Measurements from ENCODE around the gene RAB11FIP3. TPM values are rescaled to one million over a fixed set of nuclear protein-coding genes. Genes with fewer than 3 reads are reported as not detected.

RAB11FIP3 gene
- total RNA-seq, 1 donor from 2014 or later, result 10.5 TPM

GRCh38 chr16:378821-379182, 46.6 kb upstream of the RAB11FIP3 start:
- no peak for TF ChIP-seq CTCF (IDR thresholded peaks at IDR 0.05; ENCODE audit: insufficient read depth, low read length, severe bottlenecking)
- DNase-seq (ENCODE audit: low read depth) (no peak), FAIRE-seq (no peak)
- Histone ChIP-seq H3K27me3 (ENCODE audit: control insufficient read depth, insufficient read depth, low read length) (no peaks in the 10 kb centered on the region), H3K4me3 (ENCODE audit: low read depth, low read length) (no peak overlapping the region), H3K36me3 (ENCODE audit: control insufficient read depth, insufficient read depth, low read length) (peaks cover 6% of the 10 kb centered on the region)

GRCh38 chr16:379183-379960, 46.1 kb upstream of the RAB11FIP3 start:
- TF ChIP-seq CTCF (IDR thresholded peaks at IDR 0.05; ENCODE audit: insufficient read depth, low read length, severe bottlenecking), result no peak
- H3K36me3 ChIP-seq (ENCODE audit: control insufficient read depth, insufficient read depth, low read length), result peaks cover 6% of the 10 kb centered on the region
- no peak for FAIRE-seq

GRCh38 chr16:379961-380761, 45.3 kb upstream of the RAB11FIP3 start:
- no peak for DNase-seq (ENCODE audit: low read depth)
- no peaks in the 10 kb centered on the region for H3K27me3 ChIP-seq (ENCODE audit: control insufficient read depth, insufficient read depth, low read length)
- TF ChIP-seq CTCF (IDR thresholded peaks at IDR 0.05; ENCODE audit: insufficient read depth, low read length, severe bottlenecking), result no peak
- FAIRE-seq, result no peak
- H3K4me3 ChIP-seq (ENCODE audit: low read depth, low read length), result peak overlapping the region; percentile 74
- peaks cover 3% of the 10 kb centered on the region for H3K36me3 ChIP-seq (ENCODE audit: control insufficient read depth, insufficient read depth, low read length)

More at GRCh38 chr16:379183-379960, 46.1 kb upstream of the RAB11FIP3 start:
- H3K4me3 ChIP-seq (ENCODE audit: low read depth, low read length), result no peak overlapping the region
- DNase-seq (ENCODE audit: low read depth), result no peak
- no peaks in the 10 kb centered on the region for H3K27me3 ChIP-seq (ENCODE audit: control insufficient read depth, insufficient read depth, low read length)

- no peak for FAIRE-seq
- H3K36me3 ChIP-seq (ENCODE audit: control insufficient read depth, insufficient read depth, low read length), result peaks cover 3% of the 10 kb centered on the region
- no peak for TF ChIP-seq CTCF (IDR thresholded peaks at IDR 0.05; ENCODE audit: insufficient read depth, low read length, severe bottlenecking)
- DNase-seq (ENCODE audit: low read depth), result no peak
- H3K4me3 ChIP-seq (ENCODE audit: low read depth, low read length), result peak overlapping the region; percentile 74
- H3K27me3 ChIP-seq (ENCODE audit: control insufficient read depth, insufficient read depth, low read length), result no peaks in the 10 kb centered on the region
Observed at GRCh38 chr16:380762-381011, 44.8 kb upstream of the RAB11FIP3 start.

GRCh38 chr16:381012-381788, 44.2 kb upstream of the RAB11FIP3 start:
- H3K4me3 ChIP-seq (ENCODE audit: low read depth, low read length), result peak overlapping the region; percentile 74
- peaks cover 3% of the 10 kb centered on the region for H3K36me3 ChIP-seq (ENCODE audit: control insufficient read depth, insufficient read depth, low read length)
- H3K27me3 ChIP-seq (ENCODE audit: control insufficient read depth, insufficient read depth, low read length), result no peaks in the 10 kb centered on the region
- FAIRE-seq (no peak), DNase-seq (ENCODE audit: low read depth) (no peak)
- TF ChIP-seq CTCF (IDR thresholded peaks at IDR 0.05; ENCODE audit: insufficient read depth, low read length, severe bottlenecking), result no peak
